Ovary (tissue), 3 donors: Measurements from ENCODE around the gene SYT8.

Experiments
- EP300 ChIP-seq: sonication (generic); formaldehyde crosslinking; IDR thresholded peaks from one replicate; pipeline ENCODE4 v1.6.1; 2017; ENCODE audit warnings: antibody characterized with exemption
- POLR2A ChIP-seq: fragments of 450-650 bp; IDR thresholded peaks from one replicate; pipeline ENCODE4 v1.6.1; 2017; ENCODE audit warnings: antibody characterized with exemption, mild to moderate bottlenecking, moderate library complexity
- TF ChIP-seq, protein P1 (sequence below), 3 donors: fragments of 450-650 bp in 2 of 3; fragments of 200-600 bp in 1 of 3; IDR thresholded peaks; one replicate each; pipeline versions ENCODE4 v1.5.1 to v1.8.0; 2016 to 2022; ENCODE audit warnings: antibody characterized with exemption in 3 of 3, mild to moderate bottlenecking in 1 of 3
- donor health status: DM: no; HTN: no; CAD: no.

DNA sequence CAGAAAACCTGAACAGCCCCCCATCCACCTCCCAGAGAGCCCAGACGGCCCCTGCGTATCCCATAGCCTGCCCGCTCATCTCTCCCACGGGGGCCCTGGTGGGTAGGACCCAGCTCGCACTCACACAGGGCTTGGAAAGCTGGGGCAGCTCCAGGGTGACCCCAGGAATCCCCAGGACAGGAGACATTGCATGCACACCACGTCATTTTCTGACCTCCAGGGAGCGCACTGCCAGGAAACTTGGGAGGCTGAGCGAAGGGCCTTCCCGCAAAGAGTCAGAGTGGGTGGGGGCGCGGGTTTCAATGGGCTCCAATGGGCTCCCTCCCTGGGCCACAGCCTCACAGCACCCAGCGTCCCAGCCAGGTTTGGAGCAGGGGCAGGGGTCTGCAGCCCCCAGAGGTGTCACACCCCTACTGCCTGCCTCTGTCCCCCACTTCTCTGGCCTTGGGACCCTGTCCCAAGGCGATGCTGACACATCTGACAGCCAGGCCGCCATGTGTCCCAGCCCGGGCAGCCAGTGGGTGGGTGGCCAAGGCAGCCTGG lies 8.2 kb upstream of the SYT8 start:
- TF ChIP-seq, protein P1, sequence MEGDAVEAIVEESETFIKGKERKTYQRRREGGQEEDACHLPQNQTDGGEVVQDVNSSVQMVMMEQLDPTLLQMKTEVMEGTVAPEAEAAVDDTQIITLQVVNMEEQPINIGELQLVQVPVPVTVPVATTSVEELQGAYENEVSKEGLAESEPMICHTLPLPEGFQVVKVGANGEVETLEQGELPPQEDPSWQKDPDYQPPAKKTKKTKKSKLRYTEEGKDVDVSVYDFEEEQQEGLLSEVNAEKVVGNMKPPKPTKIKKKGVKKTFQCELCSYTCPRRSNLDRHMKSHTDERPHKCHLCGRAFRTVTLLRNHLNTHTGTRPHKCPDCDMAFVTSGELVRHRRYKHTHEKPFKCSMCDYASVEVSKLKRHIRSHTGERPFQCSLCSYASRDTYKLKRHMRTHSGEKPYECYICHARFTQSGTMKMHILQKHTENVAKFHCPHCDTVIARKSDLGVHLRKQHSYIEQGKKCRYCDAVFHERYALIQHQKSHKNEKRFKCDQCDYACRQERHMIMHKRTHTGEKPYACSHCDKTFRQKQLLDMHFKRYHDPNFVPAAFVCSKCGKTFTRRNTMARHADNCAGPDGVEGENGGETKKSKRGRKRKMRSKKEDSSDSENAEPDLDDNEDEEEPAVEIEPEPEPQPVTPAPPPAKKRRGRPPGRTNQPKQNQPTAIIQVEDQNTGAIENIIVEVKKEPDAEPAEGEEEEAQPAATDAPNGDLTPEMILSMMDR (IDR thresholded peaks at IDR 0.05): no peak
- no peak for TF ChIP-seq POLR2A
- no peak for TF ChIP-seq EP300
